Liver (tissue), 3 donors: ENCODE data around the gene SZT2.

Experiments used
- CTCF ChIP-seq: fragments of 150-350 bp; IDR thresholded peaks from 2 replicates; pipeline ENCODE4 v1.5.1; 2017; ENCODE audit warnings: improper control_type of control experiment, low read depth, low read length; ENCODE audit not compliant: missing input control
- RAD21 ChIP-seq, 2 donors: IDR thresholded peaks; 2 replicates each; pipeline ENCODE4 v1.6.1; 2016; ENCODE audit warnings: antibody characterized with exemption in 2 of 2, mild to moderate bottlenecking in 2 of 2
- donor health status: healthy.
- donor health status: healthy.

GRCh38 chr1:43388613-43389012 lies 1.1 kb upstream of the SZT2 start:
- no peak for TF ChIP-seq CTCF
- TF ChIP-seq RAD21 (IDR thresholded peaks at IDR 0.05): no peak
